Neural progenitor cell (in vitro differentiated cells): ENCODE data around the gene PNPLA3. TPM values are rescaled to one million over a fixed set of nuclear protein-coding genes. Genes with fewer than 3 reads are reported as not detected.

Source experiments
- DNase-seq: peaks from one replicate; pipeline ENCODE4 v3.0.0-alpha.2; 2016; ENCODE audit warnings: low spot score
- H2AFZ ChIP-seq: fragments of 200-600 bp; sonication (generic); replicated peaks from 2 replicates; pipeline ENCODE4 v1.6.1; 2016; ENCODE audit warnings: antibody characterized with exemption
- H3F3A ChIP-seq: fragments of 200-600 bp; sonication (generic); 2 replicates; pipeline ENCODE4 v1.6.1; 2016; ENCODE audit warnings: antibody characterized with exemption, low read depth
- H3K27ac ChIP-seq: fragments of 200-600 bp; sonication (generic); 2 replicates; pipeline ENCODE4 v1.5.1; 2016; ENCODE audit warnings: mild to moderate bottlenecking
- H3K27me3 ChIP-seq: fragments of 200-600 bp; sonication (generic); 2 replicates; pipeline ENCODE4 v1.6.1; 2016; ENCODE audit warnings: mild to moderate bottlenecking, moderate library complexity
- H3K36me3 ChIP-seq: fragments of 200-600 bp; sonication (generic); 2 replicates; pipeline ENCODE4 v1.5.1; 2016
- H3K4me1 ChIP-seq: fragments of 200-600 bp; sonication (generic); 2 replicates; pipeline ENCODE4 v1.6.1; 2016; ENCODE audit warnings: mixed run types
- H3K4me2 ChIP-seq: fragments of 200-600 bp; sonication (generic); 2 replicates; pipeline ENCODE4 v1.6.1; 2016
- H3K4me3 ChIP-seq: fragments of 200-600 bp; sonication (generic); 2 replicates; pipeline ENCODE4 v1.5.1; 2016
- H3K79me2 ChIP-seq: fragments of 200-600 bp; sonication (generic); 2 replicates; pipeline ENCODE4 v1.6.1; 2016; ENCODE audit warnings: low read depth
- H3K9ac ChIP-seq: fragments of 200-600 bp; sonication (generic); 2 replicates; pipeline ENCODE4 v1.6.1; 2016
- H3K9me3 ChIP-seq: fragments of 200-600 bp; sonication (generic); 2 replicates; pipeline ENCODE4 v1.5.1; 2016; ENCODE audit warnings: low read depth
- H4K20me1 ChIP-seq: fragments of 200-600 bp; sonication (generic); 2 replicates; pipeline ENCODE4 v1.6.1; 2016; ENCODE audit warnings: low read depth
- H3K27ac Mint-ChIP-seq: 3 replicates; pipeline ENCODE4 v1.8.0; 2021; ENCODE audit warnings: mixed read lengths
- H3K27me3 Mint-ChIP-seq: 2 replicates; pipeline ENCODE4 v1.8.0; 2022; ENCODE audit warnings: low read depth, mild to moderate bottlenecking, inconsistent platforms, moderate library complexity, mixed read lengths; ENCODE audit not compliant: insufficient read depth
- H3K36me3 Mint-ChIP-seq: 3 replicates; pipeline ENCODE4 v1.8.0; 2021; ENCODE audit warnings: mixed read lengths
- H3K4me1 Mint-ChIP-seq: 3 replicates; pipeline ENCODE4 v1.8.0; 2021; ENCODE audit warnings: mixed read lengths
- H3K4me3 Mint-ChIP-seq: 3 replicates; pipeline ENCODE4 v1.8.0; 2021; ENCODE audit warnings: mild to moderate bottlenecking, moderate library complexity, mixed read lengths
- H3K9me3 Mint-ChIP-seq: 3 replicates; pipeline ENCODE4 v1.8.0; 2020; ENCODE audit warnings: mixed read lengths
- EZH2 ChIP-seq: fragments of 200-600 bp; sonication (generic); IDR thresholded peaks from 2 replicates; pipeline ENCODE4 v1.6.1; 2017; ENCODE audit warnings: antibody characterized with exemption, mild to moderate bottlenecking, moderate library complexity
- EZH2phosphoT487 ChIP-seq: fragments of 200-600 bp; sonication (generic); IDR thresholded peaks from 2 replicates; pipeline ENCODE4 v1.6.1; 2017; ENCODE audit warnings: antibody characterized with exemption
- total RNA-seq: library from RNA; depleted of rRNA; stranded (reverse); fragments of >200 nt; gene quantifications from 2 replicates; pipeline ENCODE4 v1.2.3, GENCODE V29; 2015; ENCODE audit warnings: low replicate concordance
- TF ChIP-seq, protein P1 (sequence below): fragments of 200-600 bp; sonication (generic); IDR thresholded peaks from 2 replicates; pipeline ENCODE4 v1.5.1; 2017; ENCODE audit warnings: antibody characterized with exemption, mild to moderate bottlenecking

Gene PNPLA3
- total RNA-seq, 1 donor from 2014 or later, result 4.8 TPM

DNA sequence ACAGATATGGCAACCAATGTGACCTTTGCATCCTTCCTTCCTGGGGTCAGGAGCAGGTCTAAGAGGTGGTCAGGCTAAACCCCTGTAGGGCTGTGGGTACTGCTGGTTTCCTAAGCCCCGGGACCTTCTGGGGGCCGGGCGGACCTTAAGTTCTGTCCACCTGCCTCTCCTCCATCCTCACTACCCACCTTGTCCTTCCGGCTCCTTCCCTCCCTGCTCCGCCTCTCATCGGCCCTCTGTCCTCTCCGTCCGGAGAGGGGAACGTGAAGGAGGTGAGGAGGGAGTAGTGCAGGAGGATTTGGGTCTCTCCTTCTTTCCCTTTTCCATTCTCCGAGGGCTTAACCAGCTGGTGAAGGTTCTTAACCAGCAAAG, 72.2 kb downstream of the PNPLA3 start:
- Mint-ChIP-seq H3K4me3 (no peak overlapping the region), H3K36me3 (peaks cover 24% of the 10 kb centered on the region), H3K9me3 (no peaks in the 10 kb centered on the region), H3K27ac (no peak overlapping the region), H3K4me1 (peaks cover 9% of the 10 kb centered on the region), H3K27me3 (no peaks in the 10 kb centered on the region)
- no peak for DNase-seq
- H2AFZ ChIP-seq, result no peak overlapping the region
- H3K4me2 ChIP-seq, result no peak overlapping the region
- no peaks in the 10 kb centered on the region for H3K36me3 ChIP-seq
- H3F3A ChIP-seq, result no peaks in the 10 kb centered on the region
- H3K4me3 ChIP-seq, result no peak overlapping the region
- H3K27ac ChIP-seq, result no peak overlapping the region
- H3K79me2 ChIP-seq, result no peaks in the 10 kb centered on the region
- peaks cover 4% of the 10 kb centered on the region for H4K20me1 ChIP-seq
- no peaks in the 10 kb centered on the region for H3K27me3 ChIP-seq
- H3K9ac ChIP-seq, result no peak overlapping the region
- H3K4me1 ChIP-seq, result no peaks in the 10 kb centered on the region
- no peak for TF ChIP-seq EZH2phosphoT487
- TF ChIP-seq, protein P1, sequence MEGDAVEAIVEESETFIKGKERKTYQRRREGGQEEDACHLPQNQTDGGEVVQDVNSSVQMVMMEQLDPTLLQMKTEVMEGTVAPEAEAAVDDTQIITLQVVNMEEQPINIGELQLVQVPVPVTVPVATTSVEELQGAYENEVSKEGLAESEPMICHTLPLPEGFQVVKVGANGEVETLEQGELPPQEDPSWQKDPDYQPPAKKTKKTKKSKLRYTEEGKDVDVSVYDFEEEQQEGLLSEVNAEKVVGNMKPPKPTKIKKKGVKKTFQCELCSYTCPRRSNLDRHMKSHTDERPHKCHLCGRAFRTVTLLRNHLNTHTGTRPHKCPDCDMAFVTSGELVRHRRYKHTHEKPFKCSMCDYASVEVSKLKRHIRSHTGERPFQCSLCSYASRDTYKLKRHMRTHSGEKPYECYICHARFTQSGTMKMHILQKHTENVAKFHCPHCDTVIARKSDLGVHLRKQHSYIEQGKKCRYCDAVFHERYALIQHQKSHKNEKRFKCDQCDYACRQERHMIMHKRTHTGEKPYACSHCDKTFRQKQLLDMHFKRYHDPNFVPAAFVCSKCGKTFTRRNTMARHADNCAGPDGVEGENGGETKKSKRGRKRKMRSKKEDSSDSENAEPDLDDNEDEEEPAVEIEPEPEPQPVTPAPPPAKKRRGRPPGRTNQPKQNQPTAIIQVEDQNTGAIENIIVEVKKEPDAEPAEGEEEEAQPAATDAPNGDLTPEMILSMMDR, result no peak
- H3K9me3 ChIP-seq, result no peaks in the 10 kb centered on the region

GRCh38 chr22:43996170-43996980, 72.8 kb downstream of the PNPLA3 start:
- H3K27me3 Mint-ChIP-seq, result no peaks in the 10 kb centered on the region
- Histone ChIP-seq H4K20me1 (peaks cover 4% of the 10 kb centered on the region), H3K36me3 (no peaks in the 10 kb centered on the region), H3K4me3 (no peak overlapping the region), H3K27me3 (no peaks in the 10 kb centered on the region), H2AFZ (no peak overlapping the region), H3K4me1 (no peaks in the 10 kb centered on the region), H3K4me2 (no peak overlapping the region), H3K27ac (no peak overlapping the region), H3K9me3 (no peaks in the 10 kb centered on the region), H3F3A (no peaks in the 10 kb centered on the region), H3K9ac (no peak overlapping the region), H3K79me2 (no peaks in the 10 kb centered on the region)
- no peaks in the 10 kb centered on the region for H3K9me3 Mint-ChIP-seq
- H3K4me1 Mint-ChIP-seq, result peaks cover 9% of the 10 kb centered on the region
- no peak for DNase-seq
- peaks cover 26% of the 10 kb centered on the region for H3K36me3 Mint-ChIP-seq
- no peak for TF ChIP-seq EZH2phosphoT487
- TF ChIP-seq EZH2, result no peak
- no peak overlapping the region for H3K4me3 Mint-ChIP-seq
- peak overlapping the region; percentile 17 for H3K27ac Mint-ChIP-seq

GRCh38 chr22:43996981-43997265, 73.3 kb downstream of the PNPLA3 start:
- Histone ChIP-seq H3K4me3 (no peak overlapping the region), H3K79me2 (no peaks in the 10 kb centered on the region), H3K27ac (no peak overlapping the region), H3K4me2 (no peak overlapping the region), H4K20me1 (peaks cover 4% of the 10 kb centered on the region), H3K36me3 (no peaks in the 10 kb centered on the region), H3K4me1 (no peaks in the 10 kb centered on the region), H3K9me3 (no peaks in the 10 kb centered on the region), H3K27me3 (no peaks in the 10 kb centered on the region), H3F3A (no peaks in the 10 kb centered on the region), H2AFZ (no peak overlapping the region), H3K9ac (no peak overlapping the region)
- TF ChIP-seq EZH2phosphoT487 (no peak), EZH2 (no peak)
- TF ChIP-seq, protein P1, result peak; percentile 26
- Mint-ChIP-seq H3K4me3 (no peak overlapping the region), H3K27ac (no peak overlapping the region), H3K27me3 (no peaks in the 10 kb centered on the region), H3K9me3 (no peaks in the 10 kb centered on the region), H3K36me3 (peaks cover 27% of the 10 kb centered on the region), H3K4me1 (peaks cover 9% of the 10 kb centered on the region)
- DNase-seq, result peak; percentile 67

Other genes starting within 250 kb of the PNPLA3 start
- 2.2 and 4.9 TPM in 2 replicates for gene EFCAB6, start 111.5 kb upstream of the PNPLA3 start, total RNA-seq
- gene SULT4A1, start 61.3 kb upstream of the PNPLA3 start, total RNA-seq, result 14.2 and 15.7 TPM in 2 replicates
- 0.11 and 0.22 TPM in 2 replicates for gene PNPLA5, start 31.8 kb upstream of the PNPLA3 start, total RNA-seq
- gene SAMM50, start 31.6 kb downstream of the PNPLA3 start, total RNA-seq, result 45.5 and 48.5 TPM in 2 replicates
- 12.7 and 13.0 TPM in 2 replicates for gene PARVB, start 100.5 kb downstream of the PNPLA3 start, total RNA-seq